B cell (primary cell): ENCODE results near the gene MIDN.

Source experiments
- CTCF ChIP-seq: fragments of 200-600 bp; IDR thresholded peaks from one replicate; pipeline ENCODE4 v1.8.0; 2022; ENCODE audit warnings: antibody characterized with exemption, mild to moderate bottlenecking
- EZH2 ChIP-seq: IDR thresholded peaks from 2 replicates; pipeline ENCODE4 v1.6.1; 2012; ENCODE audit warnings: borderline replicate concordance, low read depth, mild to moderate bottlenecking, moderate library complexity, low read length; ENCODE audit not compliant: insufficient read depth, poor library complexity, severe bottlenecking

GRCh38 chr19:1307755-1308303 is 59.4 kb downstream of the MIDN start:
- TF ChIP-seq CTCF (no peak), EZH2 (no peak)
